CD14-positive monocyte (primary cell): ENCODE data around the gene IPO11. TPM values are rescaled to one million over a fixed set of nuclear protein-coding genes. Genes with fewer than 3 reads are reported as not detected.

Experiments used
- DNase-seq, 3 donors: peaks; one replicate each; pipeline ENCODE4 v3.0.0-alpha.2; 2011 to 2022
- H2AFZ ChIP-seq: 2 replicates; pipeline ENCODE4 v1.6.0; 2012; ENCODE audit warnings: mild to moderate bottlenecking, low read depth, low read length, inconsistent platforms; ENCODE audit not compliant: insufficient read depth, poor library complexity, severe bottlenecking
- H3K27ac ChIP-seq, 2 donors: 1 replicate in 1 of 2; 2 replicates in 1 of 2; pipeline ENCODE4 v1.5.1; 2012 to 2013; ENCODE audit warnings: low read length in 2 of 2, control low read depth in 1 of 2, inconsistent platforms in 1 of 2, low read depth in 1 of 2, mild to moderate bottlenecking in 1 of 2
- H3K27me3 ChIP-seq, 2 donors: one replicate each; pipeline versions ENCODE4 v1.6.0 to v1.6.1; 2011 to 2013; ENCODE audit warnings: low read length in 2 of 2; ENCODE audit not compliant: control insufficient read depth in 2 of 2, insufficient read depth in 2 of 2
- H3K36me3 ChIP-seq, 2 donors: replicated peaks in 1 of 2; 1 replicate in 1 of 2; 2 replicates in 1 of 2; pipeline versions ENCODE4 v1.5.1 to v1.6.1; 2012 to 2013; ENCODE audit warnings: low read length in 2 of 2, control low read depth in 1 of 2, inconsistent platforms in 1 of 2, mild to moderate bottlenecking in 1 of 2; ENCODE audit not compliant: insufficient read depth in 2 of 2, control insufficient read depth in 1 of 2
- H3K4me1 ChIP-seq, 2 donors: 1 replicate in 1 of 2; 2 replicates in 1 of 2; pipeline versions ENCODE4 v1.5.1 to v1.6.1; 2012 to 2013; ENCODE audit warnings: low read length in 2 of 2, control low read depth in 1 of 2, inconsistent platforms in 1 of 2, mild to moderate bottlenecking in 1 of 2, moderate library complexity in 1 of 2; ENCODE audit not compliant: insufficient read depth in 2 of 2, control insufficient read depth in 1 of 2
- H3K4me2 ChIP-seq: replicated peaks from 2 replicates; pipeline ENCODE3; 2012; ENCODE audit warnings: low read length, moderate library complexity, mild to moderate bottlenecking; ENCODE audit not compliant: poor library complexity, severe bottlenecking; ENCODE audit errors: extremely low read depth
- H3K4me3 ChIP-seq, 3 experiments: fragments of 200-600 bp in 1 of 3; sonication (generic) in 1 of 3; replicated peaks in 1 of 3; 1 replicate in 2 of 3; 2 replicates in 1 of 3; pipeline ENCODE4 v1.5.1; 2011 to 2013; ENCODE audit warnings: low read length in 3 of 3, mild to moderate bottlenecking in 3 of 3, control low read depth in 2 of 3, low read depth in 2 of 3, inconsistent platforms in 1 of 3, moderate library complexity in 1 of 3
- H3K79me2 ChIP-seq: 2 replicates; pipeline ENCODE4 v1.6.0; 2012; ENCODE audit warnings: mild to moderate bottlenecking, control low read depth, inconsistent platforms, low read length, moderate library complexity; ENCODE audit not compliant: insufficient read depth
- H3K9ac ChIP-seq: 2 replicates; pipeline ENCODE4 v1.6.0; 2017; ENCODE audit warnings: low read length, mild to moderate bottlenecking; ENCODE audit not compliant: insufficient read depth, poor library complexity, severe bottlenecking
- H3K9me3 ChIP-seq, 2 donors: replicated peaks in 1 of 2; 1 replicate in 1 of 2; 2 replicates in 1 of 2; pipeline versions ENCODE4 v1.5.1 to v1.6.1; 2012 to 2013; ENCODE audit warnings: low read length in 2 of 2, control low read depth in 1 of 2; ENCODE audit not compliant: control insufficient read depth in 1 of 2, insufficient read depth in 1 of 2
- H4K20me1 ChIP-seq: 2 replicates; pipeline ENCODE4 v1.6.0; 2012; ENCODE audit warnings: mild to moderate bottlenecking, low read length, control low read depth, moderate library complexity; ENCODE audit not compliant: insufficient read depth
- H3K27ac Mint-ChIP-seq, 7 donors: one replicate each; pipeline ENCODE4 v1.8.0; 2020; ENCODE audit warnings: mild to moderate bottlenecking in 7 of 7, mixed read lengths in 7 of 7, moderate library complexity in 6 of 7, inconsistent platforms in 2 of 7
- H3K27me3 Mint-ChIP-seq, 3 donors: one replicate each; pipeline ENCODE4 v1.8.0; 2021 to 2022; ENCODE audit warnings: low read depth in 3 of 3, mild to moderate bottlenecking in 3 of 3, mixed read lengths in 3 of 3, moderate library complexity in 3 of 3, inconsistent platforms in 1 of 3
- H3K36me3 Mint-ChIP-seq, 2 donors: one replicate each; pipeline ENCODE4 v1.8.0; 2020; ENCODE audit warnings: mixed read lengths in 2 of 2, inconsistent platforms in 1 of 2, mild to moderate bottlenecking in 1 of 2
- H3K4me1 Mint-ChIP-seq: one replicate; pipeline ENCODE4 v1.8.0; 2020; ENCODE audit warnings: mild to moderate bottlenecking, mixed read lengths
- H3K4me3 Mint-ChIP-seq, 2 donors: one replicate each; pipeline ENCODE4 v1.8.0; 2020; ENCODE audit warnings: mild to moderate bottlenecking in 2 of 2, mixed read lengths in 2 of 2, moderate library complexity in 1 of 2
- H3K9me3 Mint-ChIP-seq, 7 donors: one replicate each; pipeline ENCODE4 v1.8.0; 2020 to 2022; ENCODE audit warnings: mixed read lengths in 7 of 7, mild to moderate bottlenecking in 6 of 7, moderate library complexity in 6 of 7, inconsistent platforms in 2 of 7
- WGBS: methylation state at CpG from one replicate; pipeline ENCODE4 v1.1.5; 2013; ENCODE audit warnings: missing lambda C conversion rate; ENCODE audit not compliant: insufficient coverage; 5-methylcytosine and 5-hydroxymethylcytosine counted together
- intact Hi-C, 2 donors: fragments of 100-400 bp; cut with micrococcal nuclease; formaldehyde crosslinking; loops; one replicate each; pipeline versions ENCODE4 v1.15.0 to v1.15.1; 2023
- polyA plus RNA-seq, 3 donors: library from polyadenylated mRNA; depleted of rRNA in 1 of 3; unstranded in 2 of 3; stranded (reverse) in 1 of 3; fragments of 300-500 nt in 2 of 3; fragments of >200 nt in 1 of 3; fragmentation: Illumina TruSeq in 2 of 3; gene quantifications; 1 replicate in 2 of 3; 2 replicates in 1 of 3; pipeline ENCODE4 v1.2.3, GENCODE V29; 2012 to 2021
- TF ChIP-seq, protein P1 (sequence below): fragments of 200-600 bp; IDR thresholded peaks from one replicate; pipeline ENCODE4 v1.8.0; 2022; ENCODE audit warnings: antibody characterized with exemption, mild to moderate bottlenecking

IPO11 gene
- polyA plus RNA-seq, 3 donors, result 4.4 to 5.5 (median 5.3) TPM

DNA sequence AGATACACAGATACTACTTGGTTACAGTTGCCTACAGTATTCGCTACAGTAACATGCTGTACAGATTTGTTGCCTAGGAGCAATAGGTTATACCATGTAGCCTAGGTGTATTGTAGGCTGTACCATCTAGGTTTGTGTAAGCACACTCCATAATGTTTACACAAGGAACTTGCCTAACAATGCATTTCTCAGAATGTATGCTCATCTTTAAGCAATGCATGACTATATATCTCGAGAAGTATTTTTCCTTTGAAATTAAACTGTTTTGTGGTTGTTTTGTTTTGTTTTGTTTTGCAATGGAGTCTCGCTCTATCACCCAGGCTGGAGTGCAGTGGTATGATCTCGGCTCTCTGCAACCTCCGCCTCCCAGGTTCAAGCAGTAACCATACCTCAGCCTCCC lies 191.4 kb downstream of the IPO11 start:
- H3K27me3 ChIP-seq, result no peaks in the 10 kb centered on the region
- H3K4me2 ChIP-seq, result no peak overlapping the region
- H2AFZ ChIP-seq, result no peak overlapping the region
- no peak overlapping the region for H3K27ac Mint-ChIP-seq
- peaks cover 0 to 3% (median 1%) of the 10 kb centered on the region in 7 donors for H3K9me3 Mint-ChIP-seq
- 93% methylated on average over 3 of the region's 5 CpGs for WGBS
- H3K9me3 ChIP-seq, result no peaks in the 10 kb centered on the region
- no peak for DNase-seq
- no peak overlapping the region for H3K4me3 ChIP-seq
- H3K79me2 ChIP-seq, result no peaks in the 10 kb centered on the region
- TF ChIP-seq, protein P1, sequence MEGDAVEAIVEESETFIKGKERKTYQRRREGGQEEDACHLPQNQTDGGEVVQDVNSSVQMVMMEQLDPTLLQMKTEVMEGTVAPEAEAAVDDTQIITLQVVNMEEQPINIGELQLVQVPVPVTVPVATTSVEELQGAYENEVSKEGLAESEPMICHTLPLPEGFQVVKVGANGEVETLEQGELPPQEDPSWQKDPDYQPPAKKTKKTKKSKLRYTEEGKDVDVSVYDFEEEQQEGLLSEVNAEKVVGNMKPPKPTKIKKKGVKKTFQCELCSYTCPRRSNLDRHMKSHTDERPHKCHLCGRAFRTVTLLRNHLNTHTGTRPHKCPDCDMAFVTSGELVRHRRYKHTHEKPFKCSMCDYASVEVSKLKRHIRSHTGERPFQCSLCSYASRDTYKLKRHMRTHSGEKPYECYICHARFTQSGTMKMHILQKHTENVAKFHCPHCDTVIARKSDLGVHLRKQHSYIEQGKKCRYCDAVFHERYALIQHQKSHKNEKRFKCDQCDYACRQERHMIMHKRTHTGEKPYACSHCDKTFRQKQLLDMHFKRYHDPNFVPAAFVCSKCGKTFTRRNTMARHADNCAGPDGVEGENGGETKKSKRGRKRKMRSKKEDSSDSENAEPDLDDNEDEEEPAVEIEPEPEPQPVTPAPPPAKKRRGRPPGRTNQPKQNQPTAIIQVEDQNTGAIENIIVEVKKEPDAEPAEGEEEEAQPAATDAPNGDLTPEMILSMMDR, result no peak
- peaks cover 0 to 15% of the 10 kb centered on the region in 2 donors for H3K36me3 ChIP-seq
- no peak overlapping the region for H3K4me3 Mint-ChIP-seq
- no peaks in the 10 kb centered on the region for H3K4me1 Mint-ChIP-seq
- no peak overlapping the region for H3K27ac ChIP-seq
- no peak overlapping the region for H3K9ac ChIP-seq
- peaks cover 11 to 22% of the 10 kb centered on the region in 2 donors for H3K36me3 Mint-ChIP-seq
- no peaks in the 10 kb centered on the region for H3K27me3 Mint-ChIP-seq
- intact Hi-C loops, result no loop called here
- H3K4me1 ChIP-seq, result no peaks in the 10 kb centered on the region
- no peaks in the 10 kb centered on the region for H4K20me1 ChIP-seq

DNA sequence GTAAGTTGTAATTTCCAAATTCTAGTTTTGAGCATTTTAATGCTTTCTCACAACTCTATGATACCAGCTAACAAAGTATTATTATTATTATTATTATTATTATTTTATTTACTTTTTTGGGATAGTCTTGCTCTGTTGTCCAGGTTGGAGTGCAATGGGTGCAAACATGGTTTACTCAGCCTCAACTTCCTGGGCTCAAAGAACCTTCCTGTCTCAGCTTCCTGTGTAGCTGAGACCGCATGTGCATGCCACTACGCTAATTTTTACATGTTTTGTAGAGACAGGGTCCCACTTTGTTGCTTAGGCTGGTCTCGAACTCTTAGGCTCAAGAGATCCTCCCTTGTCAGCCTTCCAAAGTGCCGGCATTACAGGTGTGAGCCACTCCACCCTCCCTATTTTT lies 193.1 kb downstream of the IPO11 start:
- Histone ChIP-seq H3K9me3 (no peaks in the 10 kb centered on the region), H3K9ac (no peak overlapping the region), H3K79me2 (no peaks in the 10 kb centered on the region), H2AFZ (no peak overlapping the region), H4K20me1 (no peaks in the 10 kb centered on the region), H3K36me3 (peaks cover 0 to 25% of the 10 kb centered on the region in 2 donors), H3K4me2 (no peak overlapping the region), H3K27ac (no peak overlapping the region), H3K4me1 (no peaks in the 10 kb centered on the region), H3K4me3 (no peak overlapping the region), H3K27me3 (no peaks in the 10 kb centered on the region)
- Mint-ChIP-seq H3K4me3 (no peak overlapping the region), H3K27me3 (no peaks in the 10 kb centered on the region), H3K27ac (no peak overlapping the region), H3K4me1 (no peaks in the 10 kb centered on the region), H3K9me3 (peaks cover 0 to 3% (median 1%) of the 10 kb centered on the region in 7 donors), H3K36me3 (peaks cover 15 to 27% of the 10 kb centered on the region in 2 donors)
- 100% methylated on average over 2 of the region's 4 CpGs for WGBS
- TF ChIP-seq, protein P1, result no peak
- intact Hi-C loops, result no loop called here
- DNase-seq, result no peak
